Body of pancreas (tissue), 4 donors: ENCODE measurements around the gene PLEKHA8. TPM values are rescaled to one million over a fixed set of nuclear protein-coding genes. Genes with fewer than 3 reads are reported as not detected.

Source experiments
- ATAC-seq: fragments of 150-250 bp; one replicate; pipeline ENCODE4 v1.9.1; 2016
- DNase-seq, 4 donors: peaks; one replicate each; pipeline ENCODE4 v3.0.0-alpha.2; 2019
- H3K27ac ChIP-seq, 4 donors: fragments of 200-600 bp; sonication (generic); 1 replicate in 3 of 4; 2 replicates in 1 of 4; pipeline versions ENCODE4 v1.5.1 to v1.6.1; 2016 to 2019; ENCODE audit warnings: mild to moderate bottlenecking in 1 of 4, mixed read lengths in 1 of 4, moderate library complexity in 1 of 4
- H3K27me3 ChIP-seq, 2 donors: fragments of 200-600 bp; sonication (generic); one replicate each; pipeline ENCODE4 v1.6.0; 2016; ENCODE audit warnings: mild to moderate bottlenecking in 1 of 2
- H3K36me3 ChIP-seq, 2 donors: fragments of 200-600 bp; sonication (generic); replicated peaks in 1 of 2; 2 replicates each; pipeline ENCODE4 v1.5.1; 2016; ENCODE audit warnings: low read depth in 2 of 2; ENCODE audit not compliant: insufficient read depth in 1 of 2
- H3K4me1 ChIP-seq: fragments of 200-600 bp; sonication (generic); one replicate; pipeline ENCODE4 v1.6.0; 2016
- H3K4me3 ChIP-seq, 2 donors: fragments of 200-600 bp; sonication (generic); 1 replicate in 1 of 2; 2 replicates in 1 of 2; pipeline ENCODE4 v1.5.1; 2016 to 2019
- H3K9me3 ChIP-seq, 3 donors: fragments of 200-600 bp; sonication (generic); 1 replicate in 2 of 3; 2 replicates in 1 of 3; pipeline ENCODE4 v1.5.1; 2016
- POLR2A ChIP-seq, 3 donors: fragments of 450-650 bp; IDR thresholded peaks; one replicate each; pipeline ENCODE4 v1.6.1; 2016; ENCODE audit warnings: antibody characterized with exemption in 3 of 3, mild to moderate bottlenecking in 2 of 3
- WGBS, 2 donors: methylation state at CpG; one replicate each; pipeline ENCODE4 v1.1.5; 2017; 5-methylcytosine and 5-hydroxymethylcytosine counted together
- intact Hi-C: fragments of 100-400 bp; cut with DNase I; formaldehyde crosslinking; loops from one replicate; pipeline ENCODE4 v1.15.1; 2023
- total RNA-seq, 2 donors: library from RNA; depleted of rRNA; stranded (reverse); fragments of >200 nt; gene quantifications; one replicate each; pipeline ENCODE4 v1.1.0, GENCODE V29; 2016
- TF ChIP-seq, protein P1 (sequence below), 7 experiments: fragments of 450-650 bp in 4 of 7; fragments of 200-600 bp in 3 of 7; sonication (generic) in 3 of 7; IDR thresholded peaks; one replicate each; pipeline ENCODE4 v1.5.1; 2016 to 2019; ENCODE audit warnings: antibody characterized with exemption in 7 of 7

Gene PLEKHA8
- total RNA-seq, 2 donors from 2014 or later = 6.7 to 8.2 TPM

DNA sequence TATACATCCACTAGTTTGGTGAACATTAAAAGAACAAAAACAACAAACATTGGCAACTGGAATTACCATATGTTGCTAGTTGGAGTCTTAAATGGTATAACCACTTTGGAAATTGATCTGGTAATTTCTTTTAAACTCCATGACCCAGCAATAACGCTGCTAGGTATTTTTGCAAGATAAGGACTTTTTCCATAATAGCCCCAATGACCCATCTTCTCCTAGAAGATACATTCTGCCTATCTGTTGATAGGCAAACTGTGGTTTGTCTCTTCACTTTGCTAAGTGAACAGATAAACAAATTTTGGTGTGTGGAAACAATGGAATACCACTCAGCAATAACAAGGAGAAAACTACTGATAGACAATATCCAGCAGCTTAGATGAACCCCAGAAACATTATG lies 75.9 kb downstream of the PLEKHA8 start:
- 69 to 76% methylated on average over 1 of the region's 1 CpG for WGBS, 2 donors
- DNase-seq (no peak), ATAC-seq (no peak)
- TF ChIP-seq, protein P1, sequence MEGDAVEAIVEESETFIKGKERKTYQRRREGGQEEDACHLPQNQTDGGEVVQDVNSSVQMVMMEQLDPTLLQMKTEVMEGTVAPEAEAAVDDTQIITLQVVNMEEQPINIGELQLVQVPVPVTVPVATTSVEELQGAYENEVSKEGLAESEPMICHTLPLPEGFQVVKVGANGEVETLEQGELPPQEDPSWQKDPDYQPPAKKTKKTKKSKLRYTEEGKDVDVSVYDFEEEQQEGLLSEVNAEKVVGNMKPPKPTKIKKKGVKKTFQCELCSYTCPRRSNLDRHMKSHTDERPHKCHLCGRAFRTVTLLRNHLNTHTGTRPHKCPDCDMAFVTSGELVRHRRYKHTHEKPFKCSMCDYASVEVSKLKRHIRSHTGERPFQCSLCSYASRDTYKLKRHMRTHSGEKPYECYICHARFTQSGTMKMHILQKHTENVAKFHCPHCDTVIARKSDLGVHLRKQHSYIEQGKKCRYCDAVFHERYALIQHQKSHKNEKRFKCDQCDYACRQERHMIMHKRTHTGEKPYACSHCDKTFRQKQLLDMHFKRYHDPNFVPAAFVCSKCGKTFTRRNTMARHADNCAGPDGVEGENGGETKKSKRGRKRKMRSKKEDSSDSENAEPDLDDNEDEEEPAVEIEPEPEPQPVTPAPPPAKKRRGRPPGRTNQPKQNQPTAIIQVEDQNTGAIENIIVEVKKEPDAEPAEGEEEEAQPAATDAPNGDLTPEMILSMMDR (IDR thresholded peaks at IDR 0.05) = no peak
- no peak for TF ChIP-seq POLR2A (IDR thresholded peaks at IDR 0.05)
- Histone ChIP-seq H3K9me3 (no peaks in the 10 kb centered on the region), H3K4me3 (no peak overlapping the region), H3K27ac (no peak overlapping the region), H3K36me3 (no peaks in the 10 kb centered on the region), H3K4me1 (no peaks in the 10 kb centered on the region), H3K27me3 (no peaks in the 10 kb centered on the region)
- intact Hi-C loops = no loop called here

DNA sequence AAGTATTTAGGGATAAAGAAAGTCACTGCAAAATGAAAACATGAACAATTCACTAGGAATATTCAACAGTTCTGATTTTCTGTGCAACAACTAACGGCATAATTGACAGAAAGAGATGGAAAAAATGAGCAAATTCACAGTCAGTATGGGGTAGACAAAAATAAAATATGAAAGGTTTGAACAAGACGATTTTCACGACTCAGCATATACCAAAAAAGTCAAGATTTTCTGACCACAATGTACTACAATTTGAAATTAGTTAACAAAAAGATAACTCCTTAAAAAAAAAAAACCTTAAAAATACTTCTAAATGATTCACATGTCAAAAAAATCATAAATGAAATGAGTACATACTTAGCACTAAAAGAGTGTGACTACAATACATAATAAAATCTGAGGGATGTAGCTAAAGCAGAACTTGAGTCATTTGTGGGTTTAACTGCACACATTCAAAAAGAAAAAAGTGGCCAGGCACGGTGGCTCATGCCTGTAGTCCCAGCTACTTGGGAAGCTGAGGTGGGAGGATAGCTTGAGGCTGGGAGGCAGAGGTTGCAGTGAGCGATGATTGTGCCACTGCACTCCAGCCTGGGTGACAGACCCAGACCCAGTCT lies 84.0 kb downstream of the PLEKHA8 start:
- Histone ChIP-seq H3K4me3 (no peak overlapping the region), H3K9me3 (no peaks in the 10 kb centered on the region), H3K27ac (no peak overlapping the region), H3K36me3 (no peaks in the 10 kb centered on the region), H3K4me1 (no peaks in the 10 kb centered on the region), H3K27me3 (no peaks in the 10 kb centered on the region)
- intact Hi-C loops = no loop called here
- ATAC-seq (no peak), DNase-seq (no peak)
- 90 to 92% methylated on average over 5 of the region's 5 CpGs for WGBS, 2 donors
- TF ChIP-seq, protein P1 (IDR thresholded peaks at IDR 0.05) = no peak
- TF ChIP-seq POLR2A (IDR thresholded peaks at IDR 0.05) = no peak

DNA sequence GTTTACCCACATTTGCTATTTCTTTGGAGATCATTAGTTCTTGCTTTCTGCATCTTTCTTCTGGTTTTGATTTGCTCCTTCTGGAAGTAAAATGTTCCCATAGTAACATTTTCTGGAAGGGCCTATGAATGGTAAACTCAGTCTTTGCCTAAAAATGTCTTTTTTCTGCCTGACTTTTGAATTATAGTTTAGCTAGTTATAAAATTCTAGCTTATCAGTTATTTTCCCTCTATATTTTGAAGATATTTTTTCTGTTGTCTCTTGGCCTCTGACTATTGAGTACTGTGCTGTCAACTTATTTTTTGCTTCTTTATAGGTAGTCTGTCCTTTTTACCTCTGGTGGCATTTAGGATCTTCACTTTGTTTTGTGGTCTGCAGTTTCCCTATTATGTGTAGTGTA lies 84.9 kb downstream of the PLEKHA8 start:
- Histone ChIP-seq H3K4me3 (no peak overlapping the region), H3K9me3 (no peaks in the 10 kb centered on the region), H3K27me3 (no peaks in the 10 kb centered on the region), H3K27ac (no peak overlapping the region), H3K4me1 (no peaks in the 10 kb centered on the region), H3K36me3 (no peaks in the 10 kb centered on the region)
- DNase-seq (no peak), ATAC-seq (no peak)
- TF ChIP-seq, protein P1 (IDR thresholded peaks at IDR 0.05) = no peak
- TF ChIP-seq POLR2A (IDR thresholded peaks at IDR 0.05) = no peak
- intact Hi-C loops = no loop called here

DNA sequence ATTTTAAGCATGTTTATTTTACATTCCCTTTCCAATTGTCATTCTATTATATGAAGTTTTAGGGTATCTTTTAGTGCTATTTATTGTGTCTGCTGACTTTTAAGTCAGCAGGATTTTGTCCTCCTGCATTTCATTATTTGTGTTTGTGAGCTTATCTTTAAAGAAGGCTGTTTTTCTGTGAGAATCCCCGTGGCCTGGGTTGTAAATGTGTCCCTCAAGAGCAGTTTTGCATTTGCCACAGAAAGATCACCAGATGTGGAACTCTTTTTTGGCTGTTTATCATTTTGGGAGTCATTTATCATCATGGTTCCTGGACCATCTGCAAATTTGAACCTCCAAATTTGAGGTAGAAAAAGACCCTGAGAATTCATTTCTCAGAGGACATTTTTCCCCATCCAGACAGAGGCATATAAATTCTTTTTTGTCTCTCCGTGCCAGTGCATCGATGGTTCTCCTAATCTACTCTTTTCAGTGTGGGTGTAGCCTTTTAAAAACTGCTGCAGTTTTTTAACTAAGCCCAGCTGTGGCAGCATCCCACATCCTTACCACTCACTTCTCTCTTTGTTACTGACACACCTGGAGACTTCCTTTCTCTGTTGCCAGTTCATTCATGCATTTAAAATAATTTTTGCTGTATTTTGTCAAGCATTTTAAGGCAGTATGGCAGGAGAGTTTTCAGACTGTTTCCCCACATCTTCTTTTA lies 86.5 kb downstream of the PLEKHA8 start:
- DNase-seq (no peak), ATAC-seq (no peak)
- no peaks in the 10 kb centered on the region for H3K27me3 ChIP-seq
- TF ChIP-seq, protein P1 (IDR thresholded peaks at IDR 0.05) = no peak
- no peak for TF ChIP-seq POLR2A (IDR thresholded peaks at IDR 0.05)
- no peaks in the 10 kb centered on the region for H3K4me1 ChIP-seq
- no peak overlapping the region for H3K4me3 ChIP-seq
- H3K36me3 ChIP-seq = no peaks in the 10 kb centered on the region
- intact Hi-C loops = no loop called here
- WGBS, 2 donors = 76 to 87% methylated on average over 3 of the region's 3 CpGs
- no peak overlapping the region for H3K27ac ChIP-seq
- H3K9me3 ChIP-seq = no peaks in the 10 kb centered on the region
